Coronary artery (tissue), 2 donors: ENCODE data around the gene MRC1.

ENCODE experiments used
- DNase-seq: peaks from one replicate; pipeline ENCODE4 v3.0.0-alpha.2; 2017; ENCODE audit warnings: low spot score
- H3K27ac ChIP-seq, 2 donors: fragments of 200-600 bp; sonication (generic); one replicate each; pipeline ENCODE4 v1.5.1; 2016 to 2019
- H3K4me3 ChIP-seq: fragments of 200-600 bp; sonication (generic); 2 replicates; pipeline ENCODE4 v1.5.1; 2016; ENCODE audit warnings: mild to moderate bottlenecking, moderate library complexity
- CTCF ChIP-seq: fragments of 200-600 bp; sonication (generic); IDR thresholded peaks from one replicate; pipeline ENCODE4 v1.5.1; 2019; ENCODE audit warnings: antibody characterized with exemption

The MRC1 gene

GRCh38 chr10:17959870-17960269, 150.7 kb downstream of the MRC1 start:
- TF ChIP-seq CTCF, result no peak
- H3K27ac ChIP-seq, result no peak overlapping the region
- DNase-seq, result no peak
- no peak overlapping the region for H3K4me3 ChIP-seq
